WTC11 (cell line): ENCODE results near the gene LOXL4.

Experiments used
- CTCF ChIP-seq: fragments of 200-600 bp; IDR thresholded peaks from 2 replicates; pipeline ENCODE4 v1.8.0; 2022; ENCODE audit warnings: antibody characterized with exemption
- FOXJ3 ChIP-seq: sonication (generic); formaldehyde crosslinking; IDR thresholded peaks from 2 replicates; pipeline ENCODE4 v1.9.0; 2021; ENCODE audit warnings: missing genetic modification reagents, mild to moderate bottlenecking, borderline replicate concordance
- MLX ChIP-seq: sonication (generic); formaldehyde crosslinking; IDR thresholded peaks from 2 replicates; pipeline ENCODE4 v1.8.1; 2023; ENCODE audit warnings: mild to moderate bottlenecking, missing genetic modification reagents, moderate library complexity
- NFE2L1 ChIP-seq: sonication (generic); formaldehyde crosslinking; IDR thresholded peaks from 2 replicates; pipeline ENCODE4 v1.8.1; 2023; ENCODE audit warnings: missing genetic modification reagents
- ZNF138 ChIP-seq: sonication (generic); formaldehyde crosslinking; conservative IDR thresholded peaks from 2 replicates; pipeline ENCODE4 v1.8.1; 2022; ENCODE audit warnings: mild to moderate bottlenecking, moderate library complexity, missing genetic modification reagents
- ZNF263 ChIP-seq: sonication (generic); formaldehyde crosslinking; IDR thresholded peaks from 2 replicates; pipeline ENCODE4 v1.8.1; 2022; ENCODE audit warnings: low read depth, mild to moderate bottlenecking, moderate library complexity, missing genetic modification reagents

GRCh38 chr10:98264378-98265065 is 3.5 kb downstream of the LOXL4 start:
- no peak for TF ChIP-seq CTCF
- no peak for TF ChIP-seq ZNF138 (CRISPR knock-in tag)
- TF ChIP-seq MLX = no peak
- TF ChIP-seq FOXJ3 = no peak
- no peak for TF ChIP-seq ZNF263 (CRISPR knock-in tag)
- no peak for TF ChIP-seq NFE2L1
